NCI-H510A treated with DMSO at 0.1 percent for 48 hours (cell line): ENCODE results near the gene SGPP1.
"Not testable (repeated sequence)": the region's sequence is repeated elsewhere in the genome, so short reads cannot be mapped to it uniquely, and the experiment has no call there.

Experiments used
- DNase-seq: peaks from one replicate; lab custom pipeline; 2025; lab: John Stamatoyannopoulos, UW

SGPP1 gene

GRCh38 chr14:63725786-63726460, 1.9 kb downstream of the SGPP1 start:
- peak; percentile 7 for DNase-seq

DNA sequence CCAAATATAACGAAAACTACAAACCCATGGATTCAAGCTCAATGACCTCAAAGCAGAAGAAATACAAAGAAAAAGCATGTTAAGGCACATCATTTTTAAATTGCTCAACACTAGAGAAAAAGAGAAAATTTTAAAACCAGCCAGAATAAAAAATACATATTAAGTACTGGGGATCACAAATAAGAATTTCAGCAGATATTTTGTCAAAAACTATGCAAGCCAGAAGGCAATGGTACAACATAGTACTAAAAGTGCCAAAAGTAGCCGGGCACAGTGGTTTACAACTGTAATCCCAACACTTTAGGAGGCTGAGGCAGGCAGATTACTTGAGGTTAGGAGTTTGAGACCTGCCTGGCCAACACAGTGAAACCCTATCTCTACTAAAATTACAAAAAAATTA, 10.2 kb downstream of the SGPP1 start:
- peak; percentile 10 for DNase-seq

DNA sequence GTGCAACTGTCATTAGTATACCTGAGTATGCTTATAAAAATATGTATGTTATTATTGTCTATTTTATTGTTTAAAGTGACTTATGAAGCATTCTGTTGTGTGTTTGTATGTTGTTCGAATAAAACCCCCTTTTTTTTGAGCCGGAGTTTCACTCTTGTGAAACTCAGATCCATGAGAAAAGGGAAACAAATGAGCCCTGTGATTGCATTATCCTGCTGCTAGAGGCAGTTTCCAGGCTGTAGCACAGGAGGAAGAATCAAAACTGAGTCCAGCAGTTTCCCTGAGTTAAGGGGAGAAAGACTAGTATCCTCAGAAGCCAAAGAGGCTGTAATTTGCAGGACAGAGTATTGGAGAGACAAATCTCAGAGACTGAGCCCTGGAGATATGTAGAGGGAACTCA, 12.5 kb downstream of the SGPP1 start:
- no peak for DNase-seq

DNA sequence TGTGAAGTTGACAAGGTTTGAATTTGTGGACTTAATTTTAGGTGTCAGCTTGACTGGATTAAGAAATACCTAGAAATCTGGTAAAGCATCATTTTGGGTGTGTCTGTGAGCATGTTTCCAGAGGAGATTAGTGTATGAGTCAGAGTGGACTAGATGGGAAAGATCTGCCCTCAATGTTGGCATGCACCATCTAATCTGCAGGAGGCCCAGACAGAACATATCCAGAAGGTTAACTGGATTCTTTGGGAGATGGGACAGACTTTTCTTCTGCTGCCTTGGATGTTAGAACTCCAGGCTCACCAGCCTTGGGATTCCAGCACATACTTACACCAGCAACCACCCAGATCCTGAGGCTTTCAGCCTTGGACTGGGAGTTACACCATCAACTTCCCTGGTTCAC, 14.1 kb downstream of the SGPP1 start:
- no peak for DNase-seq

DNA sequence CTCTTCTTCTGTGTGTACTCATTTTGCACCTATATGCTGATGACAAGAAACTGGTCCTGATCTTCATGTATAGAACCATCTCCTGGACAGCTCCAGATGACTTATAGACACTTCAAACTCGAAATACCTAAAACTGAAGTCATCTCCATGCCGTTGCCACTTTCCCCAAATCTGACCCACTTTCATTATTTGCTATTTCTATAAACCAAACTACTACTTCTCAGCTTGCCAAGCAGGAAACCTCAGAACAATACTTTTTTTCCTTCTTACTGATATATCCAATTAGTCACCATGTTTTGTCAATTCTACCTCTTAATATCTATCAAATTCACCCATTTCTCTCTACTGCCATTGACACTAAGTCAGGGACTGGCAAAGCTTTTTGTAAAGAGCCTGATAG, 14.8 kb downstream of the SGPP1 start:
- DNase-seq: no peak

- no peak for DNase-seq
Measured at GRCh38 chr14:63712123-63712522, 15.7 kb downstream of the SGPP1 start.

- no peak for DNase-seq
Measured at GRCh38 chr14:63710497-63710896, 17.4 kb downstream of the SGPP1 start.

GRCh38 chr14:63709589-63709988, 18.3 kb downstream of the SGPP1 start:
- no peak for DNase-seq

GRCh38 chr14:63707216-63707615, 20.6 kb downstream of the SGPP1 start:
- DNase-seq: no peak

- DNase-seq: no peak
Measured at GRCh38 chr14:63705561-63706070, 22.2 kb downstream of the SGPP1 start.

- DNase-seq: not testable (repeated sequence)
Measured at GRCh38 chr14:63702530-63702929, 25.3 kb downstream of the SGPP1 start.

DNA sequence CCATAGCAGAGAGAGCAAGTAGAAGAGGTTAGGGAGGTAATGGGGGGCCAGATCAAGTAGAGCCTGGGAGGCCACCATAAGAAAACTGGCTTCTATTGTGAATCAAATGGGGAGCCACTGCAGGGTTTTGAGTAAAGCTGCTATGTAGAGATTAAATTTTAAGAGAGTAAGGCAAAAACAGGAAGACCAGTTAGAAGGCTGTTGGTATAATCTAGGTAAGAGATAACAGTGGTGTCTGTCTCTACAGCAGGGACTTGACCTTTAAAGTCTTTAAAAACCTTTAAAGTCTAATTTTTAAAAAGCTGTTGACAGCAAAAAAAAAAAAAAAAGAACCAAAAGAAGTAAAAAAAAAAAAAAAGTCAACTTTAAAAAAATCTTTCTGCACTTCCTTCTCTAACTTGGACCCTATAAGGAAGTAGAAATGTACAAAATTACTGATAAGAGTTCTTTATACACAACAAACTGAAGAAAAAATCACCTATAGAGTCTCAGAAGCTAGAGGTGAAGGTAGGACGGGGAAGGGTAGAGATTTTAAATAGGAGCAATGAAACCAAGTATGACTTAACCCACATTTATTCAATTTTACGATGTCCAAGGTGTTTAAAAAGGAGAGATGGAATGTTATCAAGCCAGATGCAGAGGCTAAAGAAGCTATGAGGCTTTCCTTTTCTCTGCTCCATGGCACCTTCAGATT, 26.1 kb downstream of the SGPP1 start:
- no peak for DNase-seq

GRCh38 chr14:63692310-63693020, 35.4 kb downstream of the SGPP1 start:
- DNase-seq: no peak

GRCh38 chr14:63689132-63689531, 38.7 kb downstream of the SGPP1 start:
- DNase-seq: no peak

DNA sequence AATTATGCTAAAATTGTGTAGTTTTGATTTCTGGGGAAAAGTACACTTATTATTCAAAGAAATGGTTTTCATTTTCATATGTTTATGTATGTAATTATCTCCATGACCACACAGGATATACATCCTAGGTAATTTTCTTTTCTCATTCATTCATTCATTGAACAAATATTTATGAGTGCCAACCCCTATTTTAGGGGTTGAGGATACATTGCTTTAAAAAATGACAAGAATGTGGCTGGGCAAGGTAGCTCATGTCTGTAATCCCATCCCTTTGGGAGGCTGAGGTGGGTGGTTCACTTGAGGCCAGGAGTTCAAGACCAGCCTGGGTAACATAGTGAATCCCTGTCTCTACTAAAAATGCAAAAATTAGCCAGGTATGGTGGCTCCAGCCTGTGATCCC, 40.9 kb downstream of the SGPP1 start:
- no peak for DNase-seq

DNA sequence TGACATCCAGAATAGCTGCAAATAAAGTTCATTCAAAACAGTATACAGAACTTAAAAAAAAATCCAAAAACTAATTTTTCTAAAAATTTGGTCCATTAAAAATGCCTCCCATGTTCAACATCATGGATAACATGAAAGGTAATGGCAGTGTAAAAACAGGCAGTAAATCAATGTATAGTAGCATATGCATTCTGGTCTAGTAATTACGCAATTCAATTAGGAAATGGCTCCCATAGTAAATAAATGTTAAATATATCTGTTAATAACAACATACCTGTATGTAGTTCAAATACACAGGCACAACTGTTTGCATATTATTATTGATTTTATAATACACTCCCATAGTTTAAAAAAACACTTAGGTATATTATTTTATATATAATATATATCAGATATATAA, 42.5 kb downstream of the SGPP1 start:
- no peak for DNase-seq

DNA sequence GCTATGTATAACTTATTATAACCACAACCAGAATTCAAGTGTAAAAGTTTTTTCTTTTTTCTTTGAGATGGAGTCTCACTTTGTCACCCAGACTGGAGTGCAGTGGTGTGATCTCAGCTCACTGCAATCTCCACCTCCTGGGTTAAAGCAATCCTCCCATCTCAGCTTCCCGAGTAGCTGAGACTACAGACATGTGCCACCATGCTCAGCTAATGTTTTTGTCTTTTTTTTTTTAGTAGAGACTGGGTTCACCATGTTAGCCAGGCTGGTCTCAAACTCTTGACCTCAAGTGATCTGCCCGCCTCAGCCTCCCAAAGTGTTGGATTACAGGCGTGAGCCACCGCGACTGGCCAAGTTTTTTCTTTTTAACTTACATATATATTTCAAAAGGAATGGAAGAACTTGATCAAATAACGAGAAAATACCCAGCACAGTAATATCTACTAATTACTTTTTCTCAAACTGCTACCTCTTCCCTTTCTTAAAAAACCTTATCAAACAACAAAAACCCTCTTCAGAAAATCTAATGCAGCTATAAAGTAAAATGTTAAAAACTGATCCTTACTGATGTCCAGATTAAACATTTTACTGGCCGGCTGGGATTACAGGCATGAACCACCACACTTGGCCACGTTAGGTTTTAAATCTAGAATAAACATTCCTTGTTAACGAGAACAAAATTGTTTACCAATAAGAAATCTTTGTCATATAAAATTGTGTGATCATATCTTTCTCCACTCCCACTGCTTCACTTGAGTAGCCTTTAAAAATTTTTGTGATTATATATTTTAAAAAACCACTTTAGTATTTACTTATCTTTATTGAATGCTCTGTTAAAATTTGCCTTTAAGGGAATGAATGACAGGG, 44.9 kb downstream of the SGPP1 start:
- DNase-seq: no peak

DNA sequence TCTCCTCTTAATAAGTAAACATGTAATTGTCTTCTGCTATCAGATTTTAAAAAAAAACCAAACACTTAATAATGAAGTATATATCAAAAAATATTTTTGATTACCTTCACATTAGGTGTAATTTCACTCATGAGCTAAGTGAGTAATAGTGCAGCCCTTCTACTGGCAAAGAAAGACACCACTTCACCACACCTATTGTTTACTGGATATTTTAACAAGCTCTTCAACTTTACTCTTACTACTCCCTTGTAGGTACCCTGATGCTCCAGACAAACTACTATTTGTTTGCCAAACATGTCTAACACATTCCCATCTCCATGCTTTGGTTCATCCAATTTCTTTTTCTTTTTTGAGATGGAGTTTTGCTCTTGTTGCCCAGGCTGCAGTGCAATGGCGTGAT, 49.3 kb downstream of the SGPP1 start:
- DNase-seq: no peak

- no peak for DNase-seq
Measured at GRCh38 chr14:63677891-63678379, 49.9 kb downstream of the SGPP1 start.

- DNase-seq: no peak
Measured at GRCh38 chr14:63676615-63677014, 51.2 kb downstream of the SGPP1 start.

- no peak for DNase-seq
Measured at GRCh38 chr14:63673886-63674497, 53.9 kb downstream of the SGPP1 start.
